A673 (cell line): Measurements from ENCODE around the gene MTHFSD.

Source experiments
- CTCF ChIP-seq: fragments of 300-800, 200-600 bp; sonication (generic); conservative IDR thresholded peaks from 2 replicates; pipeline ENCODE4 v1.5.1; 2017; ENCODE audit warnings: low read depth, mild to moderate bottlenecking, antibody characterized with exemption, low read length, moderate library complexity, mixed read lengths
- EZH2 ChIP-seq: fragments of 200-600 bp; sonication (generic); IDR thresholded peaks from 2 replicates; pipeline ENCODE4 v1.6.1; 2017; ENCODE audit warnings: borderline replicate concordance, low read depth, mild to moderate bottlenecking, mixed read lengths, antibody characterized with exemption, low read length; ENCODE audit not compliant: poor library complexity, severe bottlenecking

- TF ChIP-seq CTCF = no peak
- TF ChIP-seq EZH2 = no peak
Observed at GRCh38 chr16:86537486-86537885, 17.5 kb downstream of the MTHFSD start.
